ENCODE data around the gene ABCB10.

- TF ChIP-seq, protein P1, sequence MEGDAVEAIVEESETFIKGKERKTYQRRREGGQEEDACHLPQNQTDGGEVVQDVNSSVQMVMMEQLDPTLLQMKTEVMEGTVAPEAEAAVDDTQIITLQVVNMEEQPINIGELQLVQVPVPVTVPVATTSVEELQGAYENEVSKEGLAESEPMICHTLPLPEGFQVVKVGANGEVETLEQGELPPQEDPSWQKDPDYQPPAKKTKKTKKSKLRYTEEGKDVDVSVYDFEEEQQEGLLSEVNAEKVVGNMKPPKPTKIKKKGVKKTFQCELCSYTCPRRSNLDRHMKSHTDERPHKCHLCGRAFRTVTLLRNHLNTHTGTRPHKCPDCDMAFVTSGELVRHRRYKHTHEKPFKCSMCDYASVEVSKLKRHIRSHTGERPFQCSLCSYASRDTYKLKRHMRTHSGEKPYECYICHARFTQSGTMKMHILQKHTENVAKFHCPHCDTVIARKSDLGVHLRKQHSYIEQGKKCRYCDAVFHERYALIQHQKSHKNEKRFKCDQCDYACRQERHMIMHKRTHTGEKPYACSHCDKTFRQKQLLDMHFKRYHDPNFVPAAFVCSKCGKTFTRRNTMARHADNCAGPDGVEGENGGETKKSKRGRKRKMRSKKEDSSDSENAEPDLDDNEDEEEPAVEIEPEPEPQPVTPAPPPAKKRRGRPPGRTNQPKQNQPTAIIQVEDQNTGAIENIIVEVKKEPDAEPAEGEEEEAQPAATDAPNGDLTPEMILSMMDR (IDR thresholded peaks at IDR 0.05) = no peak
- TF ChIP-seq, protein P2, sequence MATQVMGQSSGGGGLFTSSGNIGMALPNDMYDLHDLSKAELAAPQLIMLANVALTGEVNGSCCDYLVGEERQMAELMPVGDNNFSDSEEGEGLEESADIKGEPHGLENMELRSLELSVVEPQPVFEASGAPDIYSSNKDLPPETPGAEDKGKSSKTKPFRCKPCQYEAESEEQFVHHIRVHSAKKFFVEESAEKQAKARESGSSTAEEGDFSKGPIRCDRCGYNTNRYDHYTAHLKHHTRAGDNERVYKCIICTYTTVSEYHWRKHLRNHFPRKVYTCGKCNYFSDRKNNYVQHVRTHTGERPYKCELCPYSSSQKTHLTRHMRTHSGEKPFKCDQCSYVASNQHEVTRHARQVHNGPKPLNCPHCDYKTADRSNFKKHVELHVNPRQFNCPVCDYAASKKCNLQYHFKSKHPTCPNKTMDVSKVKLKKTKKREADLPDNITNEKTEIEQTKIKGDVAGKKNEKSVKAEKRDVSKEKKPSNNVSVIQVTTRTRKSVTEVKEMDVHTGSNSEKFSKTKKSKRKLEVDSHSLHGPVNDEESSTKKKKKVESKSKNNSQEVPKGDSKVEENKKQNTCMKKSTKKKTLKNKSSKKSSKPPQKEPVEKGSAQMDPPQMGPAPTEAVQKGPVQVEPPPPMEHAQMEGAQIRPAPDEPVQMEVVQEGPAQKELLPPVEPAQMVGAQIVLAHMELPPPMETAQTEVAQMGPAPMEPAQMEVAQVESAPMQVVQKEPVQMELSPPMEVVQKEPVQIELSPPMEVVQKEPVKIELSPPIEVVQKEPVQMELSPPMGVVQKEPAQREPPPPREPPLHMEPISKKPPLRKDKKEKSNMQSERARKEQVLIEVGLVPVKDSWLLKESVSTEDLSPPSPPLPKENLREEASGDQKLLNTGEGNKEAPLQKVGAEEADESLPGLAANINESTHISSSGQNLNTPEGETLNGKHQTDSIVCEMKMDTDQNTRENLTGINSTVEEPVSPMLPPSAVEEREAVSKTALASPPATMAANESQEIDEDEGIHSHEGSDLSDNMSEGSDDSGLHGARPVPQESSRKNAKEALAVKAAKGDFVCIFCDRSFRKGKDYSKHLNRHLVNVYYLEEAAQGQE (IDR thresholded peaks at IDR 0.05) = no peak
- no peak for TF ChIP-seq RAD21 (conservative IDR thresholded peaks at IDR 0.05 in 1 of 2, IDR thresholded peaks at IDR 0.05 in 1 of 2)
- no peak for TF ChIP-seq RNF2 (IDR thresholded peaks at IDR 0.05; ENCODE audit: borderline replicate concordance, low read depth)
- TF ChIP-seq MAFK (IDR thresholded peaks at IDR 0.05; ENCODE audit: partially characterized antibody) = no peak
- TF ChIP-seq ESRRA (IDR thresholded peaks at IDR 0.05; ENCODE audit: borderline replicate concordance, low read length) = no peak
- TF ChIP-seq MAZ (IDR thresholded peaks at IDR 0.05; ENCODE audit: borderline replicate concordance, low read depth, low read length) = no peak
- no peak for TF ChIP-seq SMC3 (IDR thresholded peaks at IDR 0.05)
- no peak for TF ChIP-seq RARB (CRISPR knock-in tag; IDR thresholded peaks at IDR 0.05)
Observed at GRCh38 chr1:229561141-229561540, 2.6 kb upstream of the ABCB10 start.

All from A549 (cell line).